Cardiac septum (tissue), 1 donor: ENCODE data around the gene AREG. TPM values are rescaled to one million over a fixed set of nuclear protein-coding genes. Genes with fewer than 3 reads are reported as not detected.

Source experiments
- DNase-seq: peaks from one replicate; pipeline ENCODE4 v3.0.0-alpha.2; 2020; ENCODE audit warnings: low spot score
- intact Hi-C: fragments of 100-400 bp; cut with DNase I; formaldehyde crosslinking; loops from one replicate; pipeline ENCODE4 v1.14.0; 2022
- total RNA-seq: library from RNA; stranded (reverse); fragmentation: NEBNext Ultra II Directional; extraction: Animal tissue kit (Norgen Biotek cat#: 25700); gene quantifications from one replicate; pipeline ENCODE4 v1.2.1, GENCODE V29; 2021
- donor health status: DM: no; HTN: no; CAD: no.

Gene AREG
- total RNA-seq, 1 donor from 2014 or later: 7.8 TPM

GRCh38 chr4:74455361-74456055 is 10.6 kb downstream of the AREG start:
- DNase-seq: no peak
- intact Hi-C loops: no loop called here

GRCh38 chr4:74456056-74456744 is 11.3 kb downstream of the AREG start:
- intact Hi-C loops: no loop called here
- DNase-seq: no peak

GRCh38 chr4:74456849-74457395 is 12.0 kb downstream of the AREG start:
- no peak for DNase-seq
- intact Hi-C loops: no loop called here

GRCh38 chr4:74460833-74461232 is 15.9 kb downstream of the AREG start:
- intact Hi-C loops: no loop called here
- DNase-seq: no peak

GRCh38 chr4:74463123-74463522 is 18.2 kb downstream of the AREG start:
- intact Hi-C loops: no loop called here

GRCh38 chr4:74464291-74464690 is 19.4 kb downstream of the AREG start:
- no peak for DNase-seq
- intact Hi-C loops: no loop called here

More at GRCh38 chr4:74463123-74463522, 18.2 kb downstream of the AREG start:
- DNase-seq: no peak

- intact Hi-C loops: no loop called here
- DNase-seq: no peak
Observed at GRCh38 chr4:74466242-74466641, 21.3 kb downstream of the AREG start.

- intact Hi-C loops: no loop called here
- DNase-seq: no peak
Observed at GRCh38 chr4:74471264-74471663, 26.3 kb downstream of the AREG start.

GRCh38 chr4:74473155-74473811 is 28.3 kb downstream of the AREG start:
- intact Hi-C loops: no loop called here
- no peak for DNase-seq

GRCh38 chr4:74474345-74475090 is 29.6 kb downstream of the AREG start:
- intact Hi-C loops: no loop called here
- no peak for DNase-seq

- intact Hi-C loops: no loop called here
- DNase-seq: no peak
Observed at GRCh38 chr4:74475091-74475800, 30.3 kb downstream of the AREG start.

GRCh38 chr4:74475946-74476345 is 31.0 kb downstream of the AREG start:
- intact Hi-C loops: no loop called here
- no peak for DNase-seq

GRCh38 chr4:74479009-74479408 is 34.1 kb downstream of the AREG start:
- intact Hi-C loops: no loop called here
- no peak for DNase-seq

- intact Hi-C loops: no loop called here
Observed at GRCh38 chr4:74480267-74480666, 35.3 kb downstream of the AREG start.

GRCh38 chr4:74481891-74482609 is 37.1 kb downstream of the AREG start:
- DNase-seq: no peak
- intact Hi-C loops: no loop called here

More at GRCh38 chr4:74480267-74480666, 35.3 kb downstream of the AREG start:
- DNase-seq: no peak

- intact Hi-C loops: no loop called here
- no peak for DNase-seq
Observed at GRCh38 chr4:74483226-74483911, 38.4 kb downstream of the AREG start.

- DNase-seq: no peak
- intact Hi-C loops: no loop called here
Observed at GRCh38 chr4:74486905-74487304, 42.0 kb downstream of the AREG start.

- no peak for DNase-seq
Observed at GRCh38 chr4:74487771-74488170, 42.8 kb downstream of the AREG start.

More at GRCh38 chr4:74487771-74488170, 42.8 kb downstream of the AREG start:
- intact Hi-C loops: no loop called here
